Measurements from ENCODE around the gene TAGLN2.

GRCh38 chr1:159911326-159912070 lies 13.8 kb downstream of the TAGLN2 start:
- TF ChIP-seq CTCF (IDR thresholded peaks at IDR 0.05) (no peak), ZNF512 (CRISPR knock-in tag; IDR thresholded peaks at IDR 0.05; ENCODE audit: borderline replicate concordance) (no peak), PREB (CRISPR knock-in tag; IDR thresholded peaks at IDR 0.05; ENCODE audit: borderline replicate concordance) (no peak), SP1 (CRISPR knock-in tag; conservative IDR thresholded peaks at IDR 0.05) (no peak), PRDM15 (CRISPR knock-in tag; IDR thresholded peaks at IDR 0.05) (no peak), NFATC4 (CRISPR knock-in tag; IDR thresholded peaks at IDR 0.05) (no peak), CREB1 (CRISPR knock-in tag; IDR thresholded peaks at IDR 0.05) (no peak), ZNF219 (CRISPR knock-in tag; IDR thresholded peaks at IDR 0.05; ENCODE audit: borderline replicate concordance) (no peak), USF1 (CRISPR knock-in tag; IDR thresholded peaks at IDR 0.05) (no peak)
